ENCODE results near the gene GRAP2.

GRCh38 chr22:39984006-39984405, 83.1 kb downstream of the GRAP2 start:
- TF ChIP-seq CTCF (IDR thresholded peaks at IDR 0.05): no peak
- no peak for TF ChIP-seq POLR2AphosphoS5 (IDR thresholded peaks at IDR 0.05)
- TF ChIP-seq POLR2A (IDR thresholded peaks at IDR 0.05): no peak

Data from gastroesophageal sphincter (tissue), 3 donors.